ENCODE results near the gene NKX1-1.

Gene NKX1-1

GRCh38 chr4:1356181-1356998, 49.9 kb downstream of the NKX1-1 start:
- peak; percentile 56 for DNase-seq

DNA sequence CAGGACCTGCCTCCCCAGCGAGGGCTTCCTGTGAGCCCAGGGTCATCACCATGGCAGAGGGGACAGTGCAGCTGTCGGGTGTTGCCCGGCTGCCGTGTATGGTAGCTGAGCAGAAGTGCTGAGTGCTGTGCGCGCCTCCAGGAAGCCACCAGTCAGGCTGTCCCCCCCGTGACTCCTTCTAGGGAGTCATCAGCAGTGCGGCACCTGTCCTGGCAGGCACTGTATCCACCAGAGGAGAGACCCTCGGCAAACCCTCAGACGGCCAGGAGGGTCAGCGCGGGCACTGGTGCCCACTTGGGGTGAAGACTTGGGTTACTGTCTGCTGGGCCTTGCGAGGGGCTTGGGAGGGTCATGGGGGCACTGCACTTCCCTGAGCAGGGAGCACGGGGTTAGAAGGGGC, 50.9 kb downstream of the NKX1-1 start:
- no peak for DNase-seq

- no peak for DNase-seq
These were observed 51.3 kb downstream of the NKX1-1 start for GRCh38 chr4:1354983-1355275.

DNA sequence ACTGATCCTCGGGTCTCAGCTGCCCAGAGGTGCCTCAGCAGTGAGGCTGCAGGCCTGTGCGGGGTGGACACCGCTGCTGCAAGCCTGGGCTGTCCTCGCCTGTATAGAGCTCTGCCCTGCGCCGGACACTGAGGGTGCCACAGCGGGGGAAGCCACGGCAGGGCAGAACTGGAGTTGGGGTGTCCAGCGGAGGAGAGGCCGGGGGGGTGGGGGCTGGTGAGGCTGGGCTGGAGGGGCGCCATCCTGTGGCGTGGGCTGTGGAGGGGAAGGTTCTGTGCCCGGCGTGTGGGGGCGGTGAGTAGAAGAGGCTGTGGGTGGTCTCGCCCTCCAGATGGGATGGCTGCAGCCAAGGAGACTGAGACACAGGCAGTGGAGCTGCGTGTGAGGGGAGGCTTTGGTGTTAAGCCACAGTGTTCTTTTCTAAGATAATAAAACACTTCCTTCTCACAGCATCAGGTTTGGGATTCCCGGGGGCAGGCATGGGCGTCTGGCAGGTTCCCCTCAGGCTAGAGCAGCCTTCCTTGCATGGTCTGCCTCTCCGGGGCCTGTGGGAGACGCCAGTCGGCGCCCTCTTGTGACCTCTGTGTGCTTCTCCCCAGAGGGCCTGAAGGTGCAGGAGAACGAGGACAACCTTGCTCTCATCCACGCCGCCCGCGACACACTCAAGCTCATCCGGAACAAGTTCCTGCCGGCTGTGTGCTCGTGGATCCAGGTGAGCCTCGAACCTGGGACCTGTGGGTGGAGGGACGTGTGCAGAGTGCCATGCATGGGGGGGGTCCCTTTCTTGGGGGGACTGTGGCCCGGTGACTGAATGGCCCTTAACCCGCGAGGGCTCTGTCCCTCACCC, 51.9 kb downstream of the NKX1-1 start:
- DNase-seq, result peak; percentile 2

GRCh38 chr4:1353186-1354055, 52.8 kb downstream of the NKX1-1 start:
- no peak for DNase-seq

All from OCI-M1 (cell line).